DOHH2 (cell line): ENCODE results near the gene DUSP16.

Experiments used
- EZH2phosphoT487 ChIP-seq: fragments of 200-600 bp; sonication (generic); IDR thresholded peaks from 2 replicates; pipeline ENCODE4 v1.6.1; 2017; ENCODE audit warnings: borderline replicate concordance, mild to moderate bottlenecking, antibody characterized with exemption, low read length, moderate library complexity, mixed read lengths
- TF ChIP-seq, protein P1 (sequence below): fragments of 200-600 bp; sonication (generic); IDR thresholded peaks from one replicate; pipeline ENCODE4 v1.5.1; 2014; ENCODE audit warnings: antibody characterized with exemption, mild to moderate bottlenecking, low read depth, low read length; ENCODE audit not compliant: poor library complexity, severe bottlenecking

DNA sequence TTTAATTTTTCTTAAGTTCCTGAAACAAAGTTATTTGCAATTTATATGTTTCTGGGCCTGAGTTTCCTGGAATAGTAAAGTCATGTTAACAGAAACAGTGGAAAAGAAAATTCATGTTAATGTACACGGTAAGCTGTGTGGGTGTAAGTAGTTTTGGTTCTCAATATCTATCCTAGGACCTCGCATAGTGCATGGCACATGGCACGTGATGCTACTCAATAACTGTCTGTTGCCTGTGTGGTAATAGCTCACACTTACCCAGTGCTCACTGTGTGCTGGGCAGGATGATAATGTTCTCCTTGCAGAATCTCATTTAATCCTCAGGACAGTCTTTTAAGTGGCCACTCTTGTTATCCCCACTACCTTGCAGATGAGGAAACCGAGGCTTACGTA lies 100.7 kb downstream of the DUSP16 start:
- TF ChIP-seq, protein P1, sequence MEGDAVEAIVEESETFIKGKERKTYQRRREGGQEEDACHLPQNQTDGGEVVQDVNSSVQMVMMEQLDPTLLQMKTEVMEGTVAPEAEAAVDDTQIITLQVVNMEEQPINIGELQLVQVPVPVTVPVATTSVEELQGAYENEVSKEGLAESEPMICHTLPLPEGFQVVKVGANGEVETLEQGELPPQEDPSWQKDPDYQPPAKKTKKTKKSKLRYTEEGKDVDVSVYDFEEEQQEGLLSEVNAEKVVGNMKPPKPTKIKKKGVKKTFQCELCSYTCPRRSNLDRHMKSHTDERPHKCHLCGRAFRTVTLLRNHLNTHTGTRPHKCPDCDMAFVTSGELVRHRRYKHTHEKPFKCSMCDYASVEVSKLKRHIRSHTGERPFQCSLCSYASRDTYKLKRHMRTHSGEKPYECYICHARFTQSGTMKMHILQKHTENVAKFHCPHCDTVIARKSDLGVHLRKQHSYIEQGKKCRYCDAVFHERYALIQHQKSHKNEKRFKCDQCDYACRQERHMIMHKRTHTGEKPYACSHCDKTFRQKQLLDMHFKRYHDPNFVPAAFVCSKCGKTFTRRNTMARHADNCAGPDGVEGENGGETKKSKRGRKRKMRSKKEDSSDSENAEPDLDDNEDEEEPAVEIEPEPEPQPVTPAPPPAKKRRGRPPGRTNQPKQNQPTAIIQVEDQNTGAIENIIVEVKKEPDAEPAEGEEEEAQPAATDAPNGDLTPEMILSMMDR: no peak
- TF ChIP-seq EZH2phosphoT487: no peak
